ENCODE results near the gene IGFBP3.

IGFBP3 gene

DNA sequence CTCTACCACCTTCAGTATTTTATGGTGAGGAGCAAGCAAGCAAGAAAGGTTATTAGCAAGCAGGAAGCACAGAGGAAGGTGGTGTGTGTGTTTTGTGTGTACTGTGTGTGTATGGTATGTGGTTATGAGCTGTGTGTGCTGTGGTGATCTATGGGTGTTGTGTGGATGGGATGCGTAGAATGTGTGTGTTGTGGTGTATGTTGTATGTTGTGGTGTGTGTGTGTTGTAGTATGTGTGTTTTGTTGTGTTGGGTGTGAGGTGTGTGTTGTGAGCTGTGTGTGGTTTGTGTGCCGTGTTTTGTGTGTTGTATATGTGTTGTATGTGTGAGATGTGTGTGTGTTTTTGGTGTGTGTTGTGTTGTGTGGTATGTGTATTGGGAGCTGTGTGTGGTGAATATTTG is 16.8 kb upstream of the IGFBP3 start:
- TF ChIP-seq POLR2AphosphoS5 (IDR thresholded peaks at IDR 0.05; ENCODE audit: low read depth, low read length), result no peak
- TF ChIP-seq, protein P1, sequence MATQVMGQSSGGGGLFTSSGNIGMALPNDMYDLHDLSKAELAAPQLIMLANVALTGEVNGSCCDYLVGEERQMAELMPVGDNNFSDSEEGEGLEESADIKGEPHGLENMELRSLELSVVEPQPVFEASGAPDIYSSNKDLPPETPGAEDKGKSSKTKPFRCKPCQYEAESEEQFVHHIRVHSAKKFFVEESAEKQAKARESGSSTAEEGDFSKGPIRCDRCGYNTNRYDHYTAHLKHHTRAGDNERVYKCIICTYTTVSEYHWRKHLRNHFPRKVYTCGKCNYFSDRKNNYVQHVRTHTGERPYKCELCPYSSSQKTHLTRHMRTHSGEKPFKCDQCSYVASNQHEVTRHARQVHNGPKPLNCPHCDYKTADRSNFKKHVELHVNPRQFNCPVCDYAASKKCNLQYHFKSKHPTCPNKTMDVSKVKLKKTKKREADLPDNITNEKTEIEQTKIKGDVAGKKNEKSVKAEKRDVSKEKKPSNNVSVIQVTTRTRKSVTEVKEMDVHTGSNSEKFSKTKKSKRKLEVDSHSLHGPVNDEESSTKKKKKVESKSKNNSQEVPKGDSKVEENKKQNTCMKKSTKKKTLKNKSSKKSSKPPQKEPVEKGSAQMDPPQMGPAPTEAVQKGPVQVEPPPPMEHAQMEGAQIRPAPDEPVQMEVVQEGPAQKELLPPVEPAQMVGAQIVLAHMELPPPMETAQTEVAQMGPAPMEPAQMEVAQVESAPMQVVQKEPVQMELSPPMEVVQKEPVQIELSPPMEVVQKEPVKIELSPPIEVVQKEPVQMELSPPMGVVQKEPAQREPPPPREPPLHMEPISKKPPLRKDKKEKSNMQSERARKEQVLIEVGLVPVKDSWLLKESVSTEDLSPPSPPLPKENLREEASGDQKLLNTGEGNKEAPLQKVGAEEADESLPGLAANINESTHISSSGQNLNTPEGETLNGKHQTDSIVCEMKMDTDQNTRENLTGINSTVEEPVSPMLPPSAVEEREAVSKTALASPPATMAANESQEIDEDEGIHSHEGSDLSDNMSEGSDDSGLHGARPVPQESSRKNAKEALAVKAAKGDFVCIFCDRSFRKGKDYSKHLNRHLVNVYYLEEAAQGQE (IDR thresholded peaks at IDR 0.05; ENCODE audit: insufficient read depth in 1 of 2, low read depth in 2 of 2, low read length in 2 of 2), result no peak
- no peak for TF ChIP-seq FOXP2 (optimal IDR thresholded peaks at IDR 0.05; ENCODE audit: borderline replicate concordance, extremely low read depth, extremely low read length, insufficient read depth)
- TF ChIP-seq TAF1 (IDR thresholded peaks at IDR 0.05; ENCODE audit: borderline replicate concordance, insufficient read depth, low read length), result no peak
- no peak for TF ChIP-seq SIN3A (IDR thresholded peaks at IDR 0.05; ENCODE audit: borderline replicate concordance, insufficient read depth, low read length)

DNA sequence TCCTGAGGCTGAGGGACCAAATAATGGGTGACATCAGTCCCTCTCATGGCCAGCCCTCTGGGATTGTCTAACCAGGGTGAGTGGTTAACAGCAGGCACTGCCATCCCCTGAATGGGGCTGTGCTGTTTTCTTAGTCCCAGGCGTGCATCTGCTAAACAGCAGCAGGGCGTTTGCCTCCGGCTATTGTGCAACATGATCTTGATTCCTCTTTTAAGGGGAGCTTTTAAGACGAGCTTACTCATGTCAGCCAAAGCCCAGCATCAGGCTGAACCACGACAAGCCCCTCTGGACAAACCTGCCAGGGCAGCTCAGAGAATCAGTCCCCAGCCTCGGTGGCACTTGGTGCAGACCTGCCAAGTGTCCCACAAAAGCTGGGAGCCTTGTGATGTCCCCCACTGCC is 16.2 kb upstream of the IGFBP3 start:
- no peak for TF ChIP-seq POLR2AphosphoS5 (IDR thresholded peaks at IDR 0.05; ENCODE audit: low read depth, low read length)
- no peak for TF ChIP-seq FOXP2 (optimal IDR thresholded peaks at IDR 0.05; ENCODE audit: borderline replicate concordance, extremely low read depth, extremely low read length, insufficient read depth)
- TF ChIP-seq SIN3A (IDR thresholded peaks at IDR 0.05; ENCODE audit: borderline replicate concordance, insufficient read depth, low read length), result no peak
- TF ChIP-seq TAF1 (IDR thresholded peaks at IDR 0.05; ENCODE audit: borderline replicate concordance, insufficient read depth, low read length), result no peak
- TF ChIP-seq, protein P1 (IDR thresholded peaks at IDR 0.05; ENCODE audit: insufficient read depth in 1 of 2, low read depth in 2 of 2, low read length in 2 of 2), result no peak

DNA sequence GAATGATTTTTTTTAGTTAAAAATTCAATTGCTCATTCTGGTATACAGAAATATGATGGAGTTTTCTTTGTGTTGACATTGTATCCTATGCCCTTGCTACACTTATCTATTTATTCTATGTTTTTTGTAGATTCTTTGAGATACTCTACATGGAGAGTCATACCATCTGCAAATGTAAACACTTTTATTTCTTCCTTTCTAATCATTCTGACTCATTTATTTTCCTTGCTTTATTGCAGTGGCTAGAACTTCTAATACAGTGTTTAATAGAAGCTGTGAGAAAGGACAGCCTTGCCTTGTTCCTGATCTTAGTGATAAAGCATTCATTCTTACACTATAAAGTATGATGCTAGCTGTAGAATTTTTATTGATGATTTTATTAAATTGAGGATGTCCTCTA is 9.9 kb upstream of the IGFBP3 start:
- TF ChIP-seq FOXP2 (optimal IDR thresholded peaks at IDR 0.05; ENCODE audit: borderline replicate concordance, extremely low read depth, extremely low read length, insufficient read depth), result no peak
- TF ChIP-seq, protein P1 (IDR thresholded peaks at IDR 0.05; ENCODE audit: insufficient read depth in 1 of 2, low read depth in 2 of 2, low read length in 2 of 2), result no peak

DNA sequence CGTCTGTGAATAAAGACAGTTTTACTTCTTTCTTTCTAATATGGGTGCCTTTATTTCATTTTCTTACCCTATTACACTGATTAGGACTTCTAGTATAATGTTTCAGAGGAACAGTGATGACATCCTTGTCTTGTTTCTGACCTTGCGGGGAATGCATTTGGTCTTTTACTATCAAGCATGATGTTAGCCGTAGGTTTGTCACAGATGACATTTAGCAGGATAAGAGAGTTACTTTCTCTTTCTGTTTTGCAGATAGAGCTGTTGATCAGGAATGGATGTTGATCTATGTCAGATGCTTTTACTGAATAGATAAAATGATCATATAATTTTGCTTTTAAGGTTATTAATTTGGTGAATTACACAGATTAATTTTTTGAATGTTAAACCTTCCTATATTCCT is 6.6 kb upstream of the IGFBP3 start:
- TF ChIP-seq FOXP2 (optimal IDR thresholded peaks at IDR 0.05; ENCODE audit: borderline replicate concordance, extremely low read depth, extremely low read length, insufficient read depth) (no peak), POLR2AphosphoS5 (IDR thresholded peaks at IDR 0.05; ENCODE audit: low read depth, low read length) (no peak), TAF1 (IDR thresholded peaks at IDR 0.05; ENCODE audit: borderline replicate concordance, insufficient read depth, low read length) (no peak), SIN3A (IDR thresholded peaks at IDR 0.05; ENCODE audit: borderline replicate concordance, insufficient read depth, low read length) (no peak)
- TF ChIP-seq, protein P1 (IDR thresholded peaks at IDR 0.05; ENCODE audit: insufficient read depth in 1 of 2, low read depth in 2 of 2, low read length in 2 of 2), result no peak

DNA sequence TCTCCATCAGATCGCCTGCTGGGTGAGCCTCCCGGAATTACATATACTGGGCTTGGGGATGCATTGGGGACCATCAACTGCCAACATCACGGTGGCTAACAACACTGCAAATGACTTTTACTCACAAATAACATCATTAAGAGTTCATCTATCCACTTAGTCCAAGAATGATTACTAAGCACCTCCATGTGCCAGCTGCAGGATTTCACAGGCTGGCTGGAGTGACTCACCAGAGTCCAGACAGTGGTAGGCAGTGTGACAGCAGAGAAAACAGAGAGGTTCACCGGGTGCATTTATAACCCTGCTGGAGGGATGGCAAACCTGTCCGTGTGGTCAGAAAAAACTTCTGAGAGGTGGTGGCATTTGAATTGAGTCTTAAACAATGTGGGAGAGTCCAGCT is 3.2 kb upstream of the IGFBP3 start:
- TF ChIP-seq, protein P1 (IDR thresholded peaks at IDR 0.05; ENCODE audit: insufficient read depth in 1 of 2, low read depth in 2 of 2, low read length in 2 of 2), result no peak
- TF ChIP-seq TAF1 (IDR thresholded peaks at IDR 0.05; ENCODE audit: borderline replicate concordance, insufficient read depth, low read length) (no peak), FOXP2 (optimal IDR thresholded peaks at IDR 0.05; ENCODE audit: borderline replicate concordance, extremely low read depth, extremely low read length, insufficient read depth) (no peak), POLR2AphosphoS5 (IDR thresholded peaks at IDR 0.05; ENCODE audit: low read depth, low read length) (no peak), SIN3A (IDR thresholded peaks at IDR 0.05; ENCODE audit: borderline replicate concordance, insufficient read depth, low read length) (no peak)
